ENCODE measurements around the gene LAPTM5.

The LAPTM5 gene

DNA sequence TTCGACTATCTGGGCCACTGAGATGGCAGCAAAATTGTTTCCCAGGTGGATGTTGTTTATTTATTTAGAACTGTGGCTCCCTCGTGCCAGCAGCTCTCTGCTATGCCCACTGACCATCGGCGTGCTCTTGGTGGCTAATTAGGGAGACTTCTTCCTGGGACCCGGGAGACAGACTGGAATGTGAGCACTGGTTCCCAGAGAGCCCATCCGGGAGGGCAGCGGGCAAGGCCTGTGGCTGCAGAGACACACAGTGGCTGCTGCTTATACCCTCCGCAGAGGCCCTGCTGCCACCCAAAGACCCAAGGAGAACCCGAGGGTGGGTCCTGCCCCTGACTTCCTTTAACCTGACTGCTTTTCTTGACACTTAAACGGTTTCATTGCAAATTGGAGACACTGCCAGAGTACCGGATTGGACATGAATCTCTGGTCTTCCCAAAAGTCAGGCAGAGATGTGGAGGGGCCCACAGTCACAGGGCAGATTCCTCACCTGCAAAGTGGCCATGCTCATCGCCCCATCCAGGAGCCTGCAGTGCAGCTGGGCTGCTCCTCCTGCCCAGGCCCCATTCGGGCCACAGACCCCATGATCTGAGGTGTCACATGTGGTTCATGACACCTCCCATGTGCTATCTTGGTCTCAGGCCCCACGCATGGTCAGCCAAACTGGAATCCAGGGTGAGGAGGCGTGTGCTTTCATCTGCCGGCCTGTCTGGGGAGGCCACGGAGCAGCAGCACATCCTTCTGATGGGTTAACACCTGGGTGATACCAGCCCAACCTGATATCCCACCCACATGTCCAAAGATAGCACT, 28.5 kb downstream of the LAPTM5 start:
- no peak for DNase-seq

DNA sequence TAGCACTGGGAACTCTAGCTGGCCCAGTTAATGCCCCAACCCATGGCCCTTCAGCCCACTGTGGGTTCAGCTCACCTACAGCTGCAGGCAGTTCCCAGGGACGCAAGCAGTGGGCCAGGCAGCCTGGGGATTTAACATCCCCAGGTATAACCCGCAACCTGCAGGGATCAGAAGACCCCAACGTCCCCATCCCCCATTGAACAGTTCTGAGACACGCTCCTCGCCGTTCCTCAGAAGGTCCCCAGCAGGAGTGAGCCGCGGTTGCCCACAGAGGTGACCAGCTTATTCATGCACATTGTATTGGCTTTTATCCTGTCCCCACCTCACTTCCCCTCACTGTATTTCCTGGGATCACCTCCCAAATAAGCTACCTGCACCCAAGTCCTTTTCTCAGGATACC, 29.2 kb downstream of the LAPTM5 start:
- no peak for DNase-seq

DNA sequence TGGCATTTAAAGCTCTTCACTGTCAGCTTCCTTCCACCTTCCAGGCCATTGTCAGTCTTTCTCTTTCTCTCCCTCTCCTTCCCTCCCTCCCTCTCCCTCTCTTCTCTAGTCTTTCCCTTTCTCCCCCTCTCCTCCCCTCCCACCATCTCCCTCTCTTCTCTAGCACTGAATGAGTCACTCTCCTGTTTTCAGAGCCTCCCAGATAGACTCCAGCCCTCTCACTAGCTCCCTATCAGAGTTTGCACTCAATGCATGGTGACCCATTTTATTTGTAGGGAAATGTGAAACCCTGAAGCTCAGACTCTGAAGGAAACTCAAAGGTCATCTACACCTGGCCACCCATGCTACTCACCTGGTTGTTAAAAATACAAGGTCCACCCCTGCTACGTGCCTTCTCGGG, 29.8 kb downstream of the LAPTM5 start:
- DNase-seq, result no peak

DNA sequence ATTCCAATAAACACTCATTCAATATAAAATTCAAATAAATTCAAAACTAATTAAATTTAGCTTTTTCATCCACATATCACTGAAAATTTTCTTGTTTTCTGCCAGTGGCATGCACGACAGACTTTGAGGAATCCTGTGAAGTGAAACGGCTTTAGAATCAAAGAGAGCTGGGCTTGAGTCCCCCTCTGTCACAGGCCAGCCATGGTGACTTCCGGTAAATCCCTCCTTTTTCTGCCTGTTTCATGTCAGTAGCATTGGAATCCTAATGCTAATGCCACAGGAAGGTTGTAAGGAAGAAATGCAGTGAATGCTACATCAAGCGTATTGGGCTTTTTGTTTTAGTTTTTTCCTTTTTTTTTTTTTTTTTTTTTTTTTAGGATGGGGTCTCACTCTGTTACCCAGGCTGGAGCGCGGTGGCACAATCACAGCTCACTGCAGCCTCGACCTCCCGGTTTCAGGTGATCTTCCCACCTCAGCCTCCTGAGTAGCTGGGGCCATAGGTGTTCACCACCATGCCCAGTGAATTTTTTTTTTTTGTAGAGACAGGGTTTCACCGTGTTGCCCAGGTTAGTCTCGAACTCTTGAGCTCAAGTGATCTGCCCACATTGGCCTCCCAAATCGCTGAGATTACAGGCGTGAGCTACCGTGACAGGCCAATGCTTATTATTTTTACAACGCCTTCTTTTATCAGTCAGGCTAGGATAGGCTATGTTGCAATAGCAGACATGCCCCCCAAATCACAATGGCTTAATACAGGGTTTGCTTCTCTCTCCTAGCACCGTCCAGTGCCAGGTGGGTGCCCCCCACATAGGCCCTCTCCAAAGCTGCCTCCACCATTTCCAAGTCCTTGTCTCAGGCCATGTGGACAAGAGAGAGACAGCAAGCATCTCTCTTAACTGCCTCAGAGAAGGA, 30.5 kb downstream of the LAPTM5 start:
- no peak for DNase-seq

DNA sequence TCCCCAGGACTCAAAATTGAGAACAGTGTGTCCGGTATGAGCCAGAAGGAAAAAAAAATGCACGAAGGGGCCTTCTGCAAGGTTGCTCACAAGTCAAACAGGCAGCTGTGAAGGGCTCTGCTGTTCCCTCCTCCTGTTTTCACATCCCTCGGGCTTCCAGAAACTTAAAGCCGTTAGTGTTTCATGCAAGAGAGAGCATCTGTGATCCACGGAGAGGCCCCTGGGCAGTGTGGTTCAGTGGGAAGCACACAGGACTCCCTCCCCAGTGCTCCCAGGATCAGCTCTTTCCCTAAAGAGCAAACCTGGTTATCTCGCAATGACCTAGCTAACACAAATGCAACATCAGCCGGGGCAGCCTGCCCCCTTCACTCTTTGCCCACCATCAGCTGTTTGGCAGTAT, 31.3 kb downstream of the LAPTM5 start:
- DNase-seq, result no peak

DNA sequence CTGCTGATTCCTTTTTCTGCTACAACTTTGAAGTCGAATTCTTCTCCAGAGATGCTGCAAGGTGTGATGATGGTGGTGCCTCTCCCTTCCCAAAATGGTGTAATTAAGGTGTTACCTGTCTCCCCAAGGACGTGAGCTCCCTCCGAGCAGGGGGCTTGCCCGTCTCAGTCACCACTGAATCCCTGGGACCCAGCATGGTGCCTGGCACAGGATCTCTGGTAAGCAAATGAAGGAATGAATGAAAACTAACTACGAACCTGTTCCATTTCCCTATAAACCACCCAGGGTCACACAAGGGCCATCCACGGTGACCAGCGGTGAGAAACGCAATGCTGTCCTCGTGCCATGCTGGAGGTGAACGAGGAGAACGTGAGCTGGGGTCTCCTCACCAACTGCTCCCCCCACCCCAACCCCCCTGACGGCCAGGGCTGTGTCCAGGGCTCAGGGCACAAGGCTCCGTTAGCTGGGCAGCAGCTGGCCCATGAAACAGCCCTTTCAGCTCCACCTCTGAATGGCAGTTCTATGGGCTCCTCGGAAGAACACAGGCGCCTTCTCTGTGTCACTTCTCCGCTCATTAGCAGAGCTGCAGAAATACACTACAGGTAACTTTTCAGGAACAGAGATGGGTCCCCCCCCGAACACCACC, 32.0 kb downstream of the LAPTM5 start:
- peak in 9 of 14 donors; percentile 14 to 47 (median 34) for DNase-seq

DNA sequence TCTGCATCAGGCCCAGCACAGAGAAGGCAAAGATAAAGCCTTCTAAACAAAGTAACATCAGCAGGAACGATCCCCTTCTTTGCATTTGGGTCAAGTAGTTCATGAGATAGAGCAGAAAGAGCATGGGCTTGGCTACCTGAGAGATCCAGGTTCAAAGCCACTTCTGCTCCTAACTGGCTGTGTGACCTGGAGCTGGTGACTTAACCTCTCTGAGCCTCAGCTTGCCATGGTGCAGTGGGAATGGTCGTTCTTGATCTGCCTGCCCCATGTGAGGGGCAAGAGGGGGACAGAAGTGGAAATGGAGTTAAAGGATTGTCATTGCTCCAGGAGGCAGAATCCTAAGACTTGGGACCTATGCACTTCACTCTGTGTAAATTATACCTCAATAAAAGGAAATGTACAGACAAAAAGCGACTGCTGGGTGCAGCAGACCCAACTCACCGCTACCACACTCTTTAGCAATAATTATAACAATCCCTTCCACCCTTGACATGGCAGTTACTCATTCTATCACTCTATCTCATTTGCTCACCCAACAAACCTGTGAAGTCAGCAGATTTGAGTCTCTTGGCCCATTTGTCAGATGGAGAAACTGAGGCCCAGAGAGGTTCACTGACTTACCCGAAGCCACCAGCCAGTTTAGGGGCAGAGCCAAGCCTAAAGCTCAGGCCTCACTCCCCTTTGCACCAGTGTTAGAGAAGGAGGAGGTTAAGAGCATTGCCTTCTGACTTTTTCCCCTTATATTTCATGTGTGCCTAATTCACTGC, 32.7 kb downstream of the LAPTM5 start:
- no peak for DNase-seq

DNA sequence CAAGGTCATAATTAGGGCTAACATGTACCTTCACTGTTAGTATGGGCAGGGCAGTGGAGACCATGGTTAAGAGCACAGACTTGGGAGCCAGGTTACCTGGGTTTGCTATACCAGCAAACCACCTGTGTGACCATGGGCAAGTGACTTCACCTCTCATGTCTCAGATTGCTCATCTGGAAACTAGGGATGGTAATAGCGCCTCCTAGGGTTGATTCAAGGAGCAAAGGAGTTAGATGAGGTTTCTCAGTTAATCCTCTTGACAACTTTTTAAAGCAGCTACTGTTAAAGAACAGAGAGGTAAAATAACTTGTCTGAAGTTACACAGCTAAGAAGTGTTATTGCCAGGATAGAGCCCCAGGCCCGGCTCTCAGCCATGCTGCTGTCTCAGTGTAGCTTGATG, 33.4 kb downstream of the LAPTM5 start:
- no peak for DNase-seq

DNA sequence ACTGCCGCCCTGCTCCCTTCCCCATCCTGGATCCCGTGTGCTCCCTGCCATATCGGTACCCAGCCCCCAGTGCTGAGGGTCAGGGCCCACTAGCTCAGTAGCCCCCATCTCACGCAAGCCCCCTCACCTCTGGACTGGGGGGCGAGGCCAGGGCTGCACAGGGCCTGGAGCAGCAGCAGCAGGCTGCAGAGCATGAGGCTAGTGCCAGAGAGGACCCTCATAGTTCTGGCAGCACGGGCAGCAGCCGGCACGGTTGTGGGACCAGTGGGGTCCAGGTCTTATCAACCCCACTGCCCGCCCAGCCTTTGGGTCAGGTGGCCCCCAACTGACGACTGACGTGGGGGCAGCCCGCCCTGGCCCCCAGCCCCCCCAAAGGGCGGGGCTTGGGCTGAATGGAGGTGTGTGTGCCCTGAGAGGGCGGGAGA, 34.2 kb downstream of the LAPTM5 start, which contains the start of gene MATN1:
Gene MATN1, minus strand, starts transcription at position 255 of the 425 bp plus-strand sequence. Its CDS starts 34 bp downstream, at position 221.
- no peak for DNase-seq

DNA sequence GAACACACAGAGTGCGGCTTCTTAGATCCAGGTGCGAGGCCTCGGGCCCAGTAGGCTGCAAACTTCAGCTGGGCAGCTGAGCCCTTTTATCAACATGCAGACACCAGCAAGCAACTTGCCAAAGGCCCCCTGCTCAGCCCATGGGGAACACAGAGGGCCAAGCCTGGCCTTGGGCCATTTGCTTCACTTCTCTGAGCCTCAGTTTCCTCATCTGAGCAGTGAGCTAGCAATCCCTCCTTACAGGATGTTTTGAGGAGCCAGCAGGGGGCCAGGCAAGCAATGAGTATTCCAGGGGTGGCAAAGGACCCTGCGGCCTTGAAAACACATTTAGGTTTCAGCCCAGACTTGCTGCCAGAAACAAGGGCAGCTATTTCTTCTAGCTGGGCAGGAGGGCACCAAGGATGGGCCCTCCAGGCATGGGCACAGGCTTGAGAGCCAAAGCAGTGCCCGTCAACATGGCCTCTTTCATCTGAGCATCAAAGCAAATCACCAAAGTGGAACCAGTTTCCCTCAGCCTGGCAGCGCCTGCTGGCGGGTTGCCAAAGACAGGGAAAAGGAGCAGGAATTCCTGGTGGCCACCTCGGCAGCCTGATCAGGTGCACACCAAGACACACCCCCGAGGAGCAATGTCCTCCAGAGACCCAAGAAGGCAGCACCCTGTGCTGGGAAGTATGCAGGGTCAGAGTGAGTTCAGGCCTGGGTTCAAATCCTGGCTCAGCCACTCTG, 35.6 kb downstream of the LAPTM5 start:
- DNase-seq, result no peak

DNA sequence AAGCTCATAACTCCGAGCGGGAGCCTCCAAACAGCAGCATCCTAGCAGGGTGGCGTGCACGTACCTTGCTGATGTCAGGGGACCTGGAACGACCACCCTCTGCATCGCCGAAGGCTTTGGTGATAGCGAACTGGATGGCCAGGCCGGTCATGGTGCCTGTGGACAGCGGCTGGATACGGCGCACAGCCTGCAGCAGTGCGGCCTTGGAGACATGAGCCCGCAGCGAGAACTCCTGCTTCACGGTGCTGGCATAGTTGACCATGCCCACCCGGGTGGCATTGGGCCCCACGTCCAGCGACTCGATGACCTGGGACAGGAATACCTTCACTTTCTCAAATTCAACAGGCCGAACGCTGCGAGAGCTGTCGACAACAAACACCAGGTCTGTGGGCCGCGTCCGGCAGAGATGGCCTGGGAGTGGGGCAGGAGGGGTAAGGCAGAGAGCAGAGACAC, 36.2 kb downstream of the LAPTM5 start:
- DNase-seq, result no peak

DNA sequence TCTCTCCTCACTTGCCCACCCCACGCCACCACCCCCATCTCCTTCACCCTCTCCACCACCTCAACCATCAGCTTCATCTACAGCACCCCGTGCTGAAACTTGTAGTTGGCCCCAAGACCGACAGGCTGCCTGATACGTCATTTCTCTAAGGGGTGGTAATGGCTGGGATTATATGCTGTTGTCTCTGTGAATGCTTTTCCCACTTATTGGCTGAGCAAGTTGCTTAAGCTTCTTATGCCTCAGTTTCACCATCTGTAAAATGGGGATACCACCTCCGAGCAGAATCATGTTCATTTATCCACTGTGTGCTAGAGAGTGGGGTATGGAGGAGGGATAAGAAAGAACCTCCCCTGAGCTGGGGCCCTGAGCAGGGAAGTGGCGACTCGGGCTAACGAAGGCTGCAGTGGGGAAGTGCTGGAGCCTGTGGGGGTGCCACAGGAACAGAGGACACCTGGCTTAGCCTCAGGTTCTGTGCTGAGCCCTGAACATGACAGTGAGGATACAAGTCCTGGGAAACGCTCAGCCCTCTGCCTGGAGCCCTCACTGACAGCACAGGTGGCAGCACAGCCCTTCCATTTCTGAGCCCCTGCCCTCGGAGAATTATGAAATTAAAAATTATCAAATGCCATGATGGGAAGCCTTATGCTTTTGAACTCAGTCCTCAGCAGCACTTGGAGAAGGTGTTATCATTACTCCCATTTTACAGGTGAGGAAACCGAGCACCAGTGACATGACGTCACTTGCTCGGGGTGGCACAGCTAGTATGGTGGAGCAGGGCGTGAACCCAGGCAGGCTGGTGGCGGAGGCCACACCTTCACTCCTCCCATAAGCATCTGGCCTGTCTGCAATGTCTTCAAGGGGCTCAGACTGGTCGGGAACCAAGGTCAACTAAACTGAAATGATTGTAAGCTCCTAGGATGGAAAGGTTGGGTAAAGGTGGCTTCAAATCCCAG, 37.0 kb downstream of the LAPTM5 start:
- no peak for DNase-seq

DNA sequence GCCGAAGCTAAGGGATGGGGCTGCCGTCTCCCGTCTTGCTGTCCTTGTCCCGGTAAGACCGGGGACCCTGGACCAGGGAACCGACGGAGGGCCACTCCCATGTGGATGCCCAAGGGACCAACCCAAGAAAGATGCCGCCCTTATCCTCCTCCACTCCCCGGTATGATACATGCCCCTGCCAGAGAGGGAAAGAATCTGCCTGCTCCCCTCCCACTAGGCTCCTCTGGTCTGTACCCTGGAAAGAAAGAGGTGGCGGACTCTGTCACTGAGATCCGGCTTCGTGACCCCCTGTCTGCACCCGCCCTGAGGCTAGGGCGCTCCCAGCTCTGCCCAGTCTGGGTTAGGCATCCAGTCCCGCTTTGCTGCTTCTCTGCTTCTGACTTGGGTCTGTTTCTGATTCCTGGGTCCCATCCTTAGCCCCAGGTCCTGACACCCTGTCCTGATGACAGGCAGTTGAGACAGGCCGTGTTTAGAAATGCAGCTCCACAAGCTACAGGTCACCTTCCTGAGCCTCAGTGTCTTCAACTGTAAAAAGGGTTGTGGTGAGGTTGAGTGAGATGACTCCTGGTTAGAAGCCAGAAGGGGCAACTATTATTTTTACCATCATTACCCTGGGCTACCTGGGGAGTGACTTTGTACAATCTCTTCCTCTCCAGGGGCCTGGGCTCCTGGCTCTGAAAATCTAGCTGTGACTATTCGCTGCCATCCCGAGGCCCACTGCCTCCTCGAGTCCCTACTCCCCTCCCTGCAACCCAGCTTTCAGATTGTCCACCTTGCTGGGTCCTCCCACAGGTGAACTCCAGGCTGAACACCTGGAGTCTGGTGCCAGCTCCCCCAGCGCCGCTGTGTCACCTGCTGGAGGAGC, 37.9 kb downstream of the LAPTM5 start:
- DNase-seq, result peak in 1 of 14 donors; percentile 83

DNA sequence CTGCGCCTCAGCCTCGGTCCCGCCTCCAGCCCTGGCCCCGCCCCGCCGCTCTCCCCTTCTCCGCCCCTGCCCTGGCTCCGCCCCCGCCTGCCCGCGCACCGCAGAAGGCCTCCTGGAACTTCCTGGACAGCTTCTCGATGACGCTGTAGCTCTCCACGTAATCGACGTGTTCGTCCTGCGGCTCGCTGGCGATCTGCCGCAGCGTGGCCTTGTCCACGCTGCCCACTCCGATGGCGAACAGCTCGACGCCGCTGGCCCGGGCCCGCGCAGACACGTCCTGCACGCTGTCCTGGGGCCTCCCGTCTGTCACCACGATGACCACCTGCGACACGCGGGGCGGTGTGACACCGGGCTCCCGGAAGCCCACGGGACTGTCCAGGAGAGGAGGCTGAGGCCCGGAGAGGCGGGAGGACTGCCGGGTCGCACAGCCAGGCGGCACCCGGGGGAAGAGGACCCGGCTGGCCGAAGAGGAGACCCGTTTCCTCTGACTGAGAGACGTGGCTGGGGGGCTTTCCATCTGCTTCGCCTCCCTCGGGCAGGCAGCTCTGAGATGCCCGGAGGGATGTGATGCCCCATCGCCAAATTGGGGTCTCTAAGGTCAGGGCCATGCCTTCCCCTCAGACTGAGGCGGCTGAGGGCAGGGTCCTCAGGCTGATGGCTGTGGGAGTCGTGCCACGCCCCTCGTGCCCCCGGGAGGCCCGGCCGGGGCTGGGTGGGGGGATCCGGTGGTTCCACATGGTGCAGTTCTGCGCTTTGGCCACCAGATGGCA, 38.8 kb downstream of the LAPTM5 start:
- DNase-seq, result peak in 13 of 14 donors; percentile 37 to 100 (median 86)

DNA sequence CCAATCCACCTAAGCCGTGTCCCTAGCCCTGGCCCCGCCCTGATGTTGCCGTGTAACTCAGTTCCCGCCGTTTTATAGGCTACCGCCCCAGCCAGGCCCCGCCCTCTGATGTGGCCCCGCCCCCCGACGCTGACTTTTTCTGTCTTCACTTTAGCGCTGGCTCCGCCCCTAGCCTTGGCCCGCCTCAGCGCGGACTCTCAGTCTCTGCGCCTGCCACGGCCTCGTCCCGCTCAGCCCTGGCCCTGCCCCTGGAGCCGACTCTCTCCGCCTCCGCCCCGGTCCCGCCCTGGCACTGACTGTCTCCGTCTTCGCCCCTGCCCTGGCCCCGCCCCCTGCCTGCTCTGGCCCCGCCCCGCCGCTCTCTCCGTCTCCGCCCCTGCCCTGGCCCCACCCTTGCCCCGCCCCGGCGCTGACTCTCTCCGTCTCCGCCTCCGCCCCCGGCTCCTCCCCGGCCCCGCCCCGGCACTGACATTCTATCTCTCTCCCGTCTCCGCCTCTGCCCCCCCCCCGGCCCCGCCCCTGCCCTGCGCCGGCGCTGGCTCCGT, 39.4 kb downstream of the LAPTM5 start:
- peak; percentile 95 to 100 (median 99) for DNase-seq

DNA sequence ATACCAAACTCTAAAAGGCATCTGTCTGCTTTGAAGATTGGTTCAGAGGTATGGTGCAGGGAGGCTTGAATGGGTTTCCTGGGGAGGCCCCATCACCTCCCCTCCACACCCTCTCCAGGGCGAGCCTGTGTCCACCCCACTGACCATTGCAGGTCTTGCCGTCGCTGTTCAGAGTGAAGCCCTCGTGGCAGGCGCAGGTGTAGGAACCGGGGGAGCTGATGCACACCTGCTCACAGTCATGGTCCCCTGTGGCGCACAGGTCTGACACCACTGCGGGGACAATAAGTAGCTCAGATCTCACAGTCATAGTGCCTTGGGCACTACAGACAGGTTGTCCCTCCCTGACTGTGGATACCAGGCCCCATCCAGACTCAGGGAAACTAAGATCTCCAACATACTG, 40.9 kb downstream of the LAPTM5 start:
- no peak for DNase-seq

DNA sequence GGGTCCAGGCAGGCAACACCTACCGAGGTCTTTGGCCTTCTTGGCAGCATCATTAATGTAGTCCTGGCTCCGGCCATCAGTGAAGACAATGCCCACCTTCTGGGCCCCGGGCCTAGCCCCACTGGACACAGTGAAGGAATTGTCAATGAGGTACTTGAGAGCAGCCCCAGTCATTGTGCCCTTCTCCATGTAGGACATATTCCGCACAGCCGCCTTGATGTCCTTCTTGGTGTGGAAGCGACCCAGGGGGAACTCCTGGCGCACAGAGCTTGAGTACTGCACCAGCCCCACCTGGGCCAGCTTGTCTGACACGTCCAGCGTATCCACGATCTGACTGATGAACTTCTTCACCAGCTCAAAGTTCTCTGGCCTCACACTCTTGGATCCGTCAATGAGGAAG, 41.7 kb downstream of the LAPTM5 start:
- no peak for DNase-seq

DNA sequence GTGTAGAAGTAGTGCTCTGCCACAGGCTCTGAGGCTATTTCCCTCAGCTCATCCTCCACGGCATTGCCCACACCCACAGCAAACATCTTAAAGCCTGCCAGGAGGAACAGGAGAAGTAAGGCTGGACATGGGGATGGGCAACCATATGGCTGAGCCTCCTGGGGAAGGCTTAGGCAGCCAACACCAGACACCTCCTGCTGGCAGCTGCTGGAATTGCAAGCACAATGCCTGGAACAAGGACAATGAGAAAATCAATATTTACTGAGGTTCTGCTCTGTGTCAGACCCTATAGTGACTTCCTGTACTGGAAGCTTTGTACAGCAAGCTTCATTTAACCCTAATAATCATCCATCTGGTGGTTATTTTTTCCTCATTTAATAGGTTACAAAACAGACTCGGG, 42.4 kb downstream of the LAPTM5 start:
- DNase-seq, result no peak
